ENCODE data around the gene AOC3. TPM values are rescaled to one million over a fixed set of nuclear protein-coding genes. Genes with fewer than 3 reads are reported as not detected.
"Not testable (repeated sequence)": the region's sequence is repeated elsewhere in the genome, so short reads cannot be mapped to it uniquely, and the experiment has no call there.

The AOC3 gene
- total RNA-seq, 1 donor from 2014 or later: 0.16 TPM

- no peak for DNase-seq
These were observed 40.6 kb downstream of the AOC3 start for GRCh38 chr17:42891539-42892152.

GRCh38 chr17:42893359-42893758 lies 42.4 kb downstream of the AOC3 start:
- no peak for DNase-seq

- no peak for DNase-seq
These were observed 43.5 kb downstream of the AOC3 start for GRCh38 chr17:42894283-42895184.

- DNase-seq: peak; percentile 16
These were observed 44.2 kb downstream of the AOC3 start for GRCh38 chr17:42895185-42895555.

GRCh38 chr17:42898147-42898811 lies 47.3 kb downstream of the AOC3 start:
- DNase-seq: no peak

- DNase-seq: not testable (repeated sequence)
These were observed 49.0 kb downstream of the AOC3 start for GRCh38 chr17:42899981-42900380.

GRCh38 chr17:42900460-42901331 lies 49.7 kb downstream of the AOC3 start, which contains the start of gene G6PC1:
G6PC1 (plus strand) TSS chr17:42900799; CDS start chr17:42900877, 78 bp downstream.
- DNase-seq: no peak

GRCh38 chr17:42901535-42902229 lies 50.7 kb downstream of the AOC3 start:
- no peak for DNase-seq

- DNase-seq: no peak
These were observed 53.1 kb downstream of the AOC3 start for GRCh38 chr17:42904110-42904469.

GRCh38 chr17:42906772-42907446 lies 55.9 kb downstream of the AOC3 start:
- DNase-seq: no peak

Small RNAs within 50 kb of the gene (small RNA-seq; reads per million reads assigned to genes)
- gene MIR6781 (not detected), gene RNU6-287P (not detected)

Other genes with a start within 250 kb of the AOC3 start
- gene RETREG3, start 241.8 kb upstream of the AOC3 start, total RNA-seq: 54.9 TPM
- 10.3 TPM for gene TUBG1, start 241.5 kb upstream of the AOC3 start, total RNA-seq
- gene TUBG2, start 191.9 kb upstream of the AOC3 start, total RNA-seq: 9.4 TPM
- 2.8 TPM for gene PLEKHH3, start 174.2 kb upstream of the AOC3 start, total RNA-seq
- gene CCR10, start 169.4 kb upstream of the AOC3 start, total RNA-seq: 0.47 TPM
- gene CNTNAP1, start 168.7 kb upstream of the AOC3 start, total RNA-seq: 7.5 TPM
- 23.2 TPM for gene EZH1, start 106.2 kb upstream of the AOC3 start, total RNA-seq
- 14.3 TPM for gene RAMP2, start 90.0 kb upstream of the AOC3 start, total RNA-seq
- 24.5 TPM for gene VPS25, start 77.8 kb upstream of the AOC3 start, total RNA-seq
- 0.31 TPM for gene WNK4, start 70.6 kb upstream of the AOC3 start, total RNA-seq
- 61.8 TPM for gene COA3, start 52.5 kb upstream of the AOC3 start, total RNA-seq
- gene CNTD1, start 52.3 kb upstream of the AOC3 start, total RNA-seq: 0.47 TPM
- gene BECN1, start 26.9 kb upstream of the AOC3 start, total RNA-seq: 57.7 TPM
- gene PSME3, start 17.8 kb upstream of the AOC3 start, total RNA-seq: 39.8 TPM
- gene AOC2, start 6.6 kb upstream of the AOC3 start, total RNA-seq: 0.78 TPM
- gene G6PC1, start 49.6 kb downstream of the AOC3 start, total RNA-seq: not detected
- gene AARSD1, start 113.3 kb downstream of the AOC3 start, total RNA-seq: 26.8 TPM
- 1.2 TPM for gene PTGES3L, start 128.9 kb downstream of the AOC3 start, total RNA-seq
- 13.3 TPM for gene RUNDC1, start 129.4 kb downstream of the AOC3 start, total RNA-seq
- 891 TPM for gene RPL27, start 147.2 kb downstream of the AOC3 start, total RNA-seq
- 2.5 TPM for gene IFI35, start 155.6 kb downstream of the AOC3 start, total RNA-seq
- 58.3 TPM for gene VAT1, start 171.2 kb downstream of the AOC3 start, total RNA-seq
- 3.6 TPM for gene RND2, start 174.0 kb downstream of the AOC3 start, total RNA-seq